Erythroblast (primary cell): ENCODE results near the gene STARD5.

Source experiments
- GATA1 ChIP-seq: IDR thresholded peaks from 2 replicates; pipeline ENCODE4 v1.6.1; 2011; ENCODE audit warnings: low read depth, mild to moderate bottlenecking, control low read depth, low read length, moderate library complexity
- POLR2A ChIP-seq: IDR thresholded peaks from 2 replicates; pipeline ENCODE4 v1.6.1; 2011; ENCODE audit warnings: mild to moderate bottlenecking, low read length

- no peak for TF ChIP-seq POLR2A
- no peak for TF ChIP-seq GATA1
These were observed 37.3 kb downstream of the STARD5 start for GRCh38 chr15:81286621-81287121.
